Hindlimb muscle (tissue), 1 donor: ENCODE results near the gene GPS1. TPM values are rescaled to one million over a fixed set of nuclear protein-coding genes. Genes with fewer than 3 reads are reported as not detected.

ENCODE experiments used
- DNase-seq: peaks from one replicate; pipeline ENCODE4 v3.0.0-alpha.2; 2013
- polyA plus RNA-seq: library from polyadenylated mRNA; unstranded; fragments of 120-200 nt; gene quantifications from one replicate; pipeline ENCODE4 v1.2.1, GENCODE V29; 2013; ENCODE audit not compliant: insufficient read length

Gene GPS1
- polyA plus RNA-seq, 1 donor, result 84.4 TPM

DNA sequence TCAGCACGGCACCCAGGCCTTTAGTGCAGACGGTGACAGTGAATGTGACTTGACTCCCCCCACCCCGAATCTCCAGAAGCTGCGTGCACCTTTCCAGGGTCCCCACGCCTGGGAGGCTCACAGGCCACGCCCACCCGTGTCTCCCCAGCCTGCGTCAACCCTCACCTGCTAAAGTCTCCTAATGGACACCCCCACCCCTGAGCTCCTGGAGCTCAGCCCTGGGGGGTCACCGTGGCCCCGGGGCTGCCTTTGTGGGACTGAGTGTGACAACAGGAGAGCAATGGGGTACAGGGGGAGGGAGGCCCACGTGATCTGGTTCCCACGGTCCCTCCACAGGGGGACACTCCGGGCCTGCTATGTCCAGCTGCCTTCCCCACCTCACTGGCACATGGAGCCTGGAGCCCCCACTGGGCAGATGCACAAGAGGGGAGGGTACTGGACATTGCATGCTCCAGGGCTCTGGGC lies 53.8 kb downstream of the GPS1 start:
- no peak for DNase-seq

DNA sequence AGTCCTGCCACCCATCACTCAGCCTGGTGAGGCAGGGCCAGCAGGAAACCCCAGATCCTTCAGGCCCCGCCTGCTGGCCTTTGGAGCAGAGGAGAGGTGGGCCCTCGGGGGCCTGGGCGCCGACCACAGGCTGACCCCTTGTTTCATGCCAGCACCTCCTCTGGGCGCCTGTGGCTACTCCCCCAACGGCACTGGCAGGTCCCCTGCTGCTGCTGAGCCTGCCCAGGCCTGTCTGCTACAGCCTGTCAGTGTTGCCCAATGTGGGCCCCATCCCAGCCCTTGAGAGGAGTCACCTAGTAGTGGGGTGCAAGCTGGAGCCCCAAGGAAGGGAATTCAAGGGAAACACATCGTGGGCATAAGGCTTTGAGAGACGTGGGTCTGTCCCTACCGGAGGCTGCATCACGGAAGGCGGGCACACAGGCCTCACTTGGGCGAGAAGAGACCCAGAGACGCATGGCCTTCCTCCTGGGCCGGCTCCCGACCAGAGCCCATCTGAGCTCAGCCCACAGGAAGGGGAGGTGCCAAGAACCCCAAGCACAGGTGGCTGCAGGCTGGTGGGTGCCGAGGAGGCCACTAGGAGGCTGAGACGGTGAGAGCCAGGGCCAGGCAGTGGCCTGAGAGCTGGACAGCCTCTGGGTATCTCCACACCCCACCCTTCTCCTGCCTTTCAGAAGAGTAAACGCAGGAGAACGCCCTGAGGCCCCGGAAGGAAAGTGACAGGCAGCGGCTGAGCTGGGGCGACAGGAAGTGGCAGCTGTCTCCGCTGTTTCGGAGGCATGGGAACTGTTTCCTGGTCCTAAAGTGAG lies 54.4 kb downstream of the GPS1 start:
- DNase-seq, result peak; percentile 43

DNA sequence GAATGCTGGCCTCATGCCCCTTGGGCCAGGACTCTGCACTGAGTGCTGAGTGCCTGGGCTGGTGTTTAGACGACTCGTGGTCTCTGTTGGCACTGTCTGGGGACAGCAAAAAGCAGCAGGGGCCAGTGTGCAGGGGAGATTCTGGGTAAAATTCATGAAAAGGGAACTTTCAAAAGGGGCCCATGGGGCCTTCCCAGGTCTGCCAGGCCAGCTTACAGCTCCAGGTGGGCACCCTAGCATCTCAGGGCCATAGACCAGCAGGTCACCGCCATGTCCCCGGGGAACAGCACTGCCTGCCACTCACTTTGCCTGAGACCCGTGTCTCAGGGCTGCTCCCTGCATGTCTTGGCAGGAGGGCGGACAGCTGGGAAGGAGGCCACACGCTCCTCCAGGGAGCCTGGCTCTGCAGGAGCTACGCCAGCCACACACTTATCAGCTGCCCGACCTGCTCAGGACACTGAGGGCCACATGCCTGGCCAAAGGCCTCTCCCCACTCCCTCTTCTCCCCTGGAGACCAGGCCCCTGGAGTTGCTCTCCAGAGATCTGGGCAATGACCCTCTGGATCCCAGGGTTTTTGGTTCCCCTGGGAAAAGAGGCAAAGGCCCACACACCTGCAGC lies 55.1 kb downstream of the GPS1 start:
- DNase-seq, result no peak

Other genes starting within 250 kb of the GPS1 start
- gene GCGR, start 247.7 kb upstream of the GPS1 start, polyA plus RNA-seq, result not detected
- 135 TPM for gene MCRIP1, start 218.6 kb upstream of the GPS1 start, polyA plus RNA-seq
- gene PPP1R27, start 216.8 kb upstream of the GPS1 start, polyA plus RNA-seq, result 52.6 TPM
- gene P4HB, start 191.4 kb upstream of the GPS1 start, polyA plus RNA-seq, result 366 TPM
- gene ARHGDIA, start 180.6 kb upstream of the GPS1 start, polyA plus RNA-seq, result 166 TPM
- 57.6 TPM for gene ALYREF, start 160.3 kb upstream of the GPS1 start, polyA plus RNA-seq
- gene ANAPC11, start 160.2 kb upstream of the GPS1 start, polyA plus RNA-seq, result 116 TPM
- gene NPB, start 149.7 kb upstream of the GPS1 start, polyA plus RNA-seq, result 0.96 TPM
- gene PCYT2, start 140.5 kb upstream of the GPS1 start, polyA plus RNA-seq, result 11.5 TPM
- gene SIRT7, start 133.7 kb upstream of the GPS1 start, polyA plus RNA-seq, result 9.3 TPM
- gene MAFG, start 124.2 kb upstream of the GPS1 start, polyA plus RNA-seq, result 16.3 TPM
- gene PYCR1, start 114.6 kb upstream of the GPS1 start, polyA plus RNA-seq, result 56.7 TPM
- gene MYADML2, start 104.7 kb upstream of the GPS1 start, polyA plus RNA-seq, result 25.0 TPM
- gene NOTUM, start 90.7 kb upstream of the GPS1 start, polyA plus RNA-seq, result 4.4 TPM
- 30.0 TPM for gene ASPSCR1, start 74.3 kb upstream of the GPS1 start, polyA plus RNA-seq
- gene CENPX, start 29.0 kb upstream of the GPS1 start, polyA plus RNA-seq, result 36.0 TPM
- gene LRRC45, start 28.6 kb upstream of the GPS1 start, polyA plus RNA-seq, result 10.6 TPM
- 7.1 TPM for gene RAC3, start 20.2 kb upstream of the GPS1 start, polyA plus RNA-seq
- gene DCXR, start 14.2 kb upstream of the GPS1 start, polyA plus RNA-seq, result 31.5 TPM
- gene RFNG, start 87 bp upstream of the GPS1 start, polyA plus RNA-seq, result 34.8 TPM
- 63.4 TPM for gene DUS1L, start 13.9 kb downstream of the GPS1 start, polyA plus RNA-seq
- 34.7 TPM for gene FASN, start 46.3 kb downstream of the GPS1 start, polyA plus RNA-seq
- gene CCDC57, start 160.9 kb downstream of the GPS1 start, polyA plus RNA-seq, result 29.9 TPM
- gene SLC16A3, start 177.1 kb downstream of the GPS1 start, polyA plus RNA-seq, result 34.8 TPM
- gene CSNK1D, start 221.8 kb downstream of the GPS1 start, polyA plus RNA-seq, result 81.9 TPM